Measurements from ENCODE around the gene BATF. TPM values are rescaled to one million over a fixed set of nuclear protein-coding genes. Genes with fewer than 3 reads are reported as not detected.

BATF gene
- total RNA-seq, 4 donors from 2014 or later = 0.28 to 6.4 (median 1.3) TPM; not detected in 1

DNA sequence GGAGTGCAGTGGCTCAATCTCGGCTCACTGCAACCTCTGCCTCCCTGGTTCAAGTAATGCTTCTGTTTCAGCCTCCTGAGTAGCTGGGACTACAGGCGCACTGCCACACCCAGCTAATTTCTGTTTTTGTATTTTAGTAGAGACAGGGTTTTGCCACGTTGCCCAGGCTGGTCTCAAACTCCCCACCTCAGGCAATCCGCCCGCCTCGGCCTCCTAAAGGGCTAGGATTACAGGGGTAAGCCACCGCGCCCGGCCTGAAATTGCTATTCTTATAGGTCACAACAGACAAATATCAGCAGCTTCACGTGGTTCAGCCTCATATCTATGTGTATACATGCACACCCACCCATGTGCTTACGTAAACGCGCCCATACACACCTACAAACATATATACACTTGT lies 23.6 kb downstream of the BATF start:
- H3K27me3 ChIP-seq = no peaks in the 10 kb centered on the region

DNA sequence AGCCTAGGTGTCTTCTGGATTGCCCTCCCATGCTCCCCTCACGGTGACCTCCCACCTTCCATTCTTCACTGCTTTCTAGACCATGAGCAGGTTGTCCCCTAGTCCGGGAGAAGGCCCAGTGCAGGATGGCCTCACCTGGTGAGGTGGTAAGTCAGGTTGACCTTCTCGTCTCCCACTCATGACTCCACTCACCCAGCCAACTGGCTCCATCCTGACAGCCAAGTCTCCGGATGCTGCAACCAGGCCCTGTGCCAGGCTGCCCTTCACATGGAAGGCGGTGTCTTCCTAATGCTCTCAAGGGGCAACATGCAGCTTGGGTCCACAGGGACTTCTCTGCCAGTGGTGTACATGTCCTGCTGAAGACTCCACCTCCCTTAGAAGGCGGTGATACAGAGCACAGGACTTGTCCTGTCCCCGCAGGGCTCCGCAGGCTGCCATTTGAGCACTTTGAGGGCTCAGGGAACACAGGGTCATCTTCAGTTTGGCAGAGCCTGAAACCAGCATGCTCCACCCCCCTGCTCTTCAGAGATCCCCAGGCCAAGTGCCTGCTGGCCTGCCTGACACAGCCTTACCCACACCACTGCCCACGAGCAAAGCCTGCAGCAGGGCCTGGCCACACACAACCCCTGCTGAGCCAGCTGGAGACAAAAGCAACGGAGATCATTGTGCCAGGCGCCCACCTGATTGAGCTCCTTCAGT lies 25.4 kb downstream of the BATF start:
- intact Hi-C loops (cut with DNase I; ENCODE audit: low total_unique reads) = no loop called here
- Histone ChIP-seq H3K9me3 (no peaks in the 10 kb centered on the region), H3K27me3 (no peaks in the 10 kb centered on the region), H3K27ac (no peak overlapping the region), H3K4me1 (no peaks in the 10 kb centered on the region), H3K4me3 (no peak overlapping the region), H3K36me3 (no peaks in the 10 kb centered on the region)
- no peak for DNase-seq
- no peak for TF ChIP-seq POLR2A (IDR thresholded peaks at IDR 0.05)
- TF ChIP-seq, protein P1, sequence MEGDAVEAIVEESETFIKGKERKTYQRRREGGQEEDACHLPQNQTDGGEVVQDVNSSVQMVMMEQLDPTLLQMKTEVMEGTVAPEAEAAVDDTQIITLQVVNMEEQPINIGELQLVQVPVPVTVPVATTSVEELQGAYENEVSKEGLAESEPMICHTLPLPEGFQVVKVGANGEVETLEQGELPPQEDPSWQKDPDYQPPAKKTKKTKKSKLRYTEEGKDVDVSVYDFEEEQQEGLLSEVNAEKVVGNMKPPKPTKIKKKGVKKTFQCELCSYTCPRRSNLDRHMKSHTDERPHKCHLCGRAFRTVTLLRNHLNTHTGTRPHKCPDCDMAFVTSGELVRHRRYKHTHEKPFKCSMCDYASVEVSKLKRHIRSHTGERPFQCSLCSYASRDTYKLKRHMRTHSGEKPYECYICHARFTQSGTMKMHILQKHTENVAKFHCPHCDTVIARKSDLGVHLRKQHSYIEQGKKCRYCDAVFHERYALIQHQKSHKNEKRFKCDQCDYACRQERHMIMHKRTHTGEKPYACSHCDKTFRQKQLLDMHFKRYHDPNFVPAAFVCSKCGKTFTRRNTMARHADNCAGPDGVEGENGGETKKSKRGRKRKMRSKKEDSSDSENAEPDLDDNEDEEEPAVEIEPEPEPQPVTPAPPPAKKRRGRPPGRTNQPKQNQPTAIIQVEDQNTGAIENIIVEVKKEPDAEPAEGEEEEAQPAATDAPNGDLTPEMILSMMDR (IDR thresholded peaks at IDR 0.05) = no peak

More for the DNA sequence above, 23.6 kb downstream of the BATF start:
- no peaks in the 10 kb centered on the region for H3K36me3 ChIP-seq
- TF ChIP-seq, protein P1 (IDR thresholded peaks at IDR 0.05) = no peak
- no peak for TF ChIP-seq POLR2A (IDR thresholded peaks at IDR 0.05)
- no peaks in the 10 kb centered on the region for H3K9me3 ChIP-seq
- no peaks in the 10 kb centered on the region for H3K4me1 ChIP-seq
- no peak for DNase-seq
- no peak overlapping the region for H3K27ac ChIP-seq
- intact Hi-C loops (cut with DNase I; ENCODE audit: low total_unique reads) = no loop called here
- no peak overlapping the region for H3K4me3 ChIP-seq

DNA sequence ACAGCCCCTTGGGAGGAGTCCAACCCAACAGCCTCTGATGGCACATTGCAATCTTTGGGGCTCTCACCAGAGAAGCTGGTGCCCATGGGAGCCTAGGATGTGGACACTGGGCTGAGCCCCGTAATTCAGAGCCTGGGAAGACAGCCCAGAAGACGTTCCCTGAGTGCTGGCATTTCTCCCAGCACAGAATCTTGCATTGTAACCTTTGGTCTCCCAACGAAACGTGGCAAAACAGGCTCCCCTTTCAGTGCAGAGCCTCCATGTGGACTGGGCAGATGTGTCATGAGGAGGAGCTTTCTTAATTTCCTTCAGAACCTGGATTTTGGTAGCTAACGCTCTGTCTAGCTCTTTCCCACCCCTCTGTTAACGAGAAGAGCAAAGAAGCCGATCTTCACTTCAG lies 26.3 kb downstream of the BATF start:
- Histone ChIP-seq H3K27me3 (no peaks in the 10 kb centered on the region), H3K36me3 (no peaks in the 10 kb centered on the region), H3K4me1 (no peaks in the 10 kb centered on the region), H3K27ac (no peak overlapping the region), H3K4me3 (no peak overlapping the region), H3K9me3 (no peaks in the 10 kb centered on the region)
- no peak for DNase-seq
- intact Hi-C loops (cut with DNase I; ENCODE audit: low total_unique reads) = no loop called here
- TF ChIP-seq, protein P1 (IDR thresholded peaks at IDR 0.05) = no peak
- no peak for TF ChIP-seq POLR2A (IDR thresholded peaks at IDR 0.05)

DNA sequence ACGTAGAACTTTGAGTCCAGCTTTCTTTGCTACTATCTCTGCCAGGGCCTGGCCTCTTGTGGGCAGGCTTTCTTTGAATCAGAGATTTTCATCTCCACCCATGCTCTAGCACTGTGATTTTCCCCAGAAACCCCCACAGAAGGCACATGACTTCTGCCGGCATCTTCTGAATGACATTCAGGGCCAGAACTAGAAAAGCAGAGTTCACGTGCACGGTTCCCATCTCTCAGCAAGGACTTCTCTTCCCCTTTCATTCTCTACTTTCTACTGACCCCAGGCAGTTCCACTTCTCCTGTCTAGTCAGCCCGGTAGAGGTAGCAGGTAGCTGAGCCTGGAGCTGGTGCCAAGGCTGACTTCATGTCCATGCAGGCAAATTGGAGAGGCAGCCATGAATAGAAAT lies 26.9 kb downstream of the BATF start:
- no peak for TF ChIP-seq POLR2A (IDR thresholded peaks at IDR 0.05)
- TF ChIP-seq, protein P1 (IDR thresholded peaks at IDR 0.05) = no peak
- no peaks in the 10 kb centered on the region for H3K36me3 ChIP-seq
- no peaks in the 10 kb centered on the region for H3K9me3 ChIP-seq
- H3K4me1 ChIP-seq = no peaks in the 10 kb centered on the region
- no peak overlapping the region for H3K27ac ChIP-seq
- no peak overlapping the region for H3K4me3 ChIP-seq
- DNase-seq = no peak
- H3K27me3 ChIP-seq = no peaks in the 10 kb centered on the region
- intact Hi-C loops (cut with DNase I; ENCODE audit: low total_unique reads) = no loop called here

DNA sequence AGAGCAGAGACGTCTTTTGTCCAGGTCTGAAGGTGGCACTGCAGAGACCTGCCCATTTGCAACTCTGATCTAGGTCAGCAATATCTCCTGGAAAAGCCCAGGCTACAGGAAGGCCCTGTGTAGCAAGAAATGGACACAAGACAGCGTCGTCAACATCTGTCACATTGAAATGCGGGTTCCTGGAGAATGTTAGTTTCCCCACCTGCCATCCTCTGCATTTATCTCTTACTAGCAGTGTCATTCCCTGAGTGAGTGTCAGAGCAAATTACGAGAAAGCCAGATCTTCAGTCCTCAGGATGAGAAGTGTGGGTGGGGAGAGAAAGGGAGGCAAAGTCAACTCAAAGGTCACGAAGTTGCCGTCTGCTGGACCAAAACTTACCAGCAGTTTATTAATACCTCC lies 28.8 kb downstream of the BATF start:
- H3K4me3 ChIP-seq = no peak overlapping the region
- no peak for DNase-seq
- no peaks in the 10 kb centered on the region for H3K27me3 ChIP-seq
- no peaks in the 10 kb centered on the region for H3K4me1 ChIP-seq
- TF ChIP-seq, protein P1 (IDR thresholded peaks at IDR 0.05) = no peak
- no peak for TF ChIP-seq POLR2A (IDR thresholded peaks at IDR 0.05)
- no peaks in the 10 kb centered on the region for H3K9me3 ChIP-seq
- intact Hi-C loops (cut with DNase I; ENCODE audit: low total_unique reads) = no loop called here
- H3K36me3 ChIP-seq = no peaks in the 10 kb centered on the region
- no peak overlapping the region for H3K27ac ChIP-seq

All from uterus (tissue), 4 donors.